GM12874 (cell line): ENCODE results near the gene PTS.

ENCODE experiments used
- CTCF ChIP-seq: IDR thresholded peaks from 2 replicates; pipeline ENCODE4 v1.5.1; 2011; ENCODE audit warnings: low read depth, mild to moderate bottlenecking, control low read depth, low read length, moderate library complexity; ENCODE audit not compliant: insufficient read depth

The PTS gene

GRCh38 chr11:112248201-112248600 is 22.0 kb downstream of the PTS start:
- TF ChIP-seq CTCF: no peak

- no peak for TF ChIP-seq CTCF
These were observed 23.8 kb downstream of the PTS start for GRCh38 chr11:112249871-112250610.

GRCh38 chr11:112253605-112254242 is 27.5 kb downstream of the PTS start:
- no peak for TF ChIP-seq CTCF

- no peak for TF ChIP-seq CTCF
These were observed 29.0 kb downstream of the PTS start for GRCh38 chr11:112255067-112255720.

GRCh38 chr11:112260490-112260889 is 34.3 kb downstream of the PTS start, which contains the start of gene PLET1:
Gene PLET1, minus strand, starts transcription at chr11:112260860. Its CDS starts 271 bp downstream, at chr11:112260589.
- no peak for TF ChIP-seq CTCF

GRCh38 chr11:112265659-112266409 is 39.6 kb downstream of the PTS start:
- no peak for TF ChIP-seq CTCF

GRCh38 chr11:112266410-112266778 is 40.2 kb downstream of the PTS start:
- TF ChIP-seq CTCF: no peak
